AG04449 (cell line): ENCODE data around the gene DGUOK.

Experiments used
- CTCF ChIA-PET: fragments of 350-600 bp; formaldehyde crosslinking; extraction: SDS; loops from one replicate; lab custom pipeline; 2021; ENCODE audit warnings: antibody characterized with exemption; lab: Yijun Ruan, JAX
- POLR2A ChIA-PET: fragments of 400-600, 350-600 bp; formaldehyde crosslinking; extraction: SDS; loops from one replicate; lab custom pipeline; 2020; ENCODE audit warnings: antibody characterized with exemption, inconsistent platforms; lab: Yijun Ruan, JAX
- DNase-seq: peaks from one replicate; pipeline ENCODE4 v3.0.0-alpha.2; 2010; ENCODE audit warnings: low read depth, low spot score
- H3K4me3 ChIP-seq: 2 replicates; pipeline ENCODE4 v1.5.1; 2011; ENCODE audit warnings: low read depth, mild to moderate bottlenecking, control low read depth, low read length
- CTCF ChIP-seq: IDR thresholded peaks from one replicate; pipeline ENCODE4 v1.5.1; 2011; ENCODE audit warnings: mild to moderate bottlenecking, moderate library complexity, low read length, control low read depth, inconsistent platforms; ENCODE audit not compliant: insufficient read depth; ENCODE audit errors: missing control alignments

The DGUOK gene

DNA sequence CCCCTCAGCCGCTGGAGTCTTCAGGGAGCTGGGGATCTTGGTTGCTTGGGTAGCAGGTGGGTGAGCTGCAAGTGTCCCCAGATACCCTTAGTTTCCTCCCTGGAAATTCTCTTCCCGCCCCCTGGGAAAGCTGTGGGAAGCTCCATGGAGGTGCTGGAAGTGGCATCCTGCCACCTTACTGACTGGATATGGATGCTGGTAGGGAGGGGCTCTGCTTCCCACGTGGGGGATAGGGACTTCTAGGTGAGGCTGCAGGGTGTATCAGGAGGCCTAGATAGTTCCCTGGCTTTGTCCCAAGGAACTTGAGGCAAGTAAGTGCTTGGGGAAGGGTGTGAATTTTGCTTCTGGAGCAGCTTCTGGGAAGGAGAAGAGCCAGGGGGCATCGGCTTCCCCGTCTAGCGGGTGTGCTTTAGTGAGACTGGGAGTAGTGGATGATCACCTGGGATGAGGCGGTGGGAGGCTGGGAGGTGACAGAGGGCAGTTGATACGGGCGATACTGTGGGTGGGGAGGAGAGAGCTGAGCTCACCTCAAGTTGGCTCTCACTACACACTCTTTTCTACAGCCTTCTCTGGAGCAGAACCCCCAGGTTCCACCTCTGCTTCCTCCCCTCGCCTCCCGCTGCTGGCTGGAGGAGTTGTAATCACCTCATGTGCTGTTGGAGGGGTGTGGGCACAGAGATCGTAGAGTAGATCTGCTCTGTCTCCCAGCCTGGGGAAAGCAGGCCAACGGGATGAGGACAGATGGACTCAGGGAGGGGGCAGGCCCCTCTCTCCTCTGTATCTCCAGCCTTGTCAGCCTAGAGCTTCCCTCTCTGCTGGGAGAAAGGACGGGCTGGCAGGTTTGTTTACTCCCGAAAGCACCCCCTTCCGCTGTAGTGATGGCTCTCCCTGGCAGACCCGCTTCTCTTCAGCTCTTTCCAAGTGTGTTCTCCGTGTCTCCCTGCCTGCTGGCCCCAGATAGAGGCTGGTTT is 77.8 kb downstream of the DGUOK start:
- H3K4me3 ChIP-seq, result peak overlapping the region; percentile 78
- CTCF ChIA-PET, result interaction anchor here (0.8 to 2.0 kb wide), 5 partner anchors 10 to 330 kb away, joined by 3 to 6 read pairs (median 3); no protein-coding TSS in a partner anchor
- DNase-seq, result no peak
- no peak for TF ChIP-seq CTCF
- POLR2A ChIA-PET, result interaction anchor here (0.8 to 1.5 kb wide), 2 partner anchors 108 to 116 kb away, joined by 3 to 4 read pairs; no protein-coding TSS in a partner anchor

GRCh38 chr2:74005786-74006185 is 79.1 kb downstream of the DGUOK start:
- no peak for TF ChIP-seq CTCF
- ChIA-PET CTCF (interaction anchor here (0.8 kb wide), 1 partner anchor 40 kb away, joined by 3 read pairs; no protein-coding TSS in a partner anchor), POLR2A (no interaction called here)

GRCh38 chr2:74006459-74006858 is 79.8 kb downstream of the DGUOK start:
- TF ChIP-seq CTCF, result no peak
- no peak overlapping the region for H3K4me3 ChIP-seq

More at GRCh38 chr2:74005786-74006185, 79.1 kb downstream of the DGUOK start:
- DNase-seq, result no peak
- H3K4me3 ChIP-seq, result no peak overlapping the region

GRCh38 chr2:74007121-74007520 is 80.4 kb downstream of the DGUOK start:
- CTCF ChIA-PET, result no interaction called here
- no peak for DNase-seq
- TF ChIP-seq CTCF, result no peak
- H3K4me3 ChIP-seq, result no peak overlapping the region
- POLR2A ChIA-PET, result no interaction called here

More at GRCh38 chr2:74006459-74006858, 79.8 kb downstream of the DGUOK start:
- CTCF ChIA-PET, result no interaction called here
- DNase-seq, result no peak
- POLR2A ChIA-PET, result no interaction called here

DNA sequence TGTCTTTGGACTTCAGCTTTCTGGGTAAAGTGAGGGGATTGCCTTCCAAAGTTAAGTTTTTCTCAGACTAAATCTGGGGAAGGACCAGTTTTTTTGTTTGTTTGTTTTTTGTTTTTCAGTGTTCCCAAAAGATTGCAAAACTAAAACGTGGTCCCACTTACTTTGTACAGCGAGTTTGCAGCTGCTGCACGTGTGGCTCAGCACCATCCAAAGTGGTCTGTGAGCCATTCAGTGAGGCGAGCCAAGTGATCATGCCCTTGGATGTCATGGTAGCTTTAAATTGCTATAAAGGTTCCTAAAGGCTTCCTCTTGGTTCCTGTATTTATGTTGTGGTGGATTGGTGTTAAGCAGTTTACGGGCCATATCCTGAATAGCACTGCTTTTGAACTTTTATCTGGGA is 81.0 kb downstream of the DGUOK start:
- no peak for DNase-seq
- ChIA-PET POLR2A (no interaction called here), CTCF (no interaction called here)
- no peak overlapping the region for H3K4me3 ChIP-seq
- no peak for TF ChIP-seq CTCF
